Activated B cell treated with CpG ODN at 0.5 μM for 24 hours (primary cell): ENCODE results near the gene PLA2R1. TPM values are rescaled to one million over a fixed set of nuclear protein-coding genes. Genes with fewer than 3 reads are reported as not detected.
"Not testable (repeated sequence)": the region's sequence is repeated elsewhere in the genome, so short reads cannot be mapped to it uniquely, and the experiment has no call there.

Experiments
- ATAC-seq: fragments of 200-7000 bp; cut with Tn5 transposase; one replicate; pipeline ENCODE4 v1.10.0; 2021; ENCODE audit warnings: low read depth, mild to moderate bottlenecking, moderate library complexity
- CTCF ChIA-PET: fragments of 350-600 bp; sonication (Branson Sonifier 250); formaldehyde crosslinking; loops from one replicate; lab custom pipeline; 2021; ENCODE audit warnings: antibody characterized with exemption; lab: Charles Lee
- POLR2A ChIA-PET: fragments of 350-600 bp; sonication (Branson Sonifier 250); formaldehyde crosslinking; loops from one replicate; lab custom pipeline; 2021; ENCODE audit warnings: antibody characterized with exemption; lab: Charles Lee
- DNase-seq: peaks from one replicate; pipeline ENCODE4 v3.0.0; 2022
- H3K27ac Mint-ChIP-seq: one replicate; pipeline ENCODE4 v1.8.0; 2020; ENCODE audit warnings: mixed read lengths
- H3K27me3 Mint-ChIP-seq: one replicate; pipeline ENCODE4 v1.8.0; 2021; ENCODE audit warnings: mixed read lengths
- H3K36me3 Mint-ChIP-seq: one replicate; pipeline ENCODE4 v1.8.0; 2021; ENCODE audit warnings: low read depth, mixed read lengths
- H3K4me1 Mint-ChIP-seq: one replicate; pipeline ENCODE4 v1.8.0; 2021; ENCODE audit warnings: mixed read lengths
- H3K4me3 Mint-ChIP-seq: one replicate; pipeline ENCODE4 v1.8.0; 2020; ENCODE audit warnings: mild to moderate bottlenecking, mixed read lengths
- H3K9me3 Mint-ChIP-seq: one replicate; pipeline ENCODE4 v1.8.0; 2020; ENCODE audit warnings: mixed read lengths
- CTCF ChIP-seq: fragments of 200-600 bp; IDR thresholded peaks from one replicate; pipeline ENCODE4 v1.8.0; 2022; ENCODE audit warnings: antibody characterized with exemption, mild to moderate bottlenecking
- intact Hi-C: fragments of 100-400 bp; cut with micrococcal nuclease; formaldehyde crosslinking; loops from one replicate; pipeline ENCODE4 v1.15.1; 2024
- total RNA-seq: library from RNA; stranded (reverse); gene quantifications from 2 replicates; pipeline ENCODE4 v1.2.3, GENCODE V29; 2022

Gene PLA2R1
- total RNA-seq, 1 donor from 2014 or later: not detected

- no peaks in the 10 kb centered on the region for H3K9me3 Mint-ChIP-seq
- CTCF ChIA-PET: no interaction called here
- TF ChIP-seq CTCF: no peak
- H3K36me3 Mint-ChIP-seq: no peaks in the 10 kb centered on the region
- peaks cover 8% of the 10 kb centered on the region for H3K27me3 Mint-ChIP-seq
- no peak overlapping the region for H3K4me3 Mint-ChIP-seq
- intact Hi-C loops: no loop called here
- ATAC-seq (no peak), DNase-seq (no peak)
- no peaks in the 10 kb centered on the region for H3K4me1 Mint-ChIP-seq
- no peak overlapping the region for H3K27ac Mint-ChIP-seq
- POLR2A ChIA-PET: no interaction called here
Observed at GRCh38 chr2:159982270-159982669, 80.1 kb downstream of the PLA2R1 start.

- POLR2A ChIA-PET: no interaction called here
Observed at GRCh38 chr2:159976527-159977160, 85.8 kb downstream of the PLA2R1 start.

GRCh38 chr2:159973325-159973724, 89.1 kb downstream of the PLA2R1 start:
- H3K4me3 Mint-ChIP-seq: no peak overlapping the region
- ATAC-seq (no peak), DNase-seq (no peak)
- H3K9me3 Mint-ChIP-seq: no peaks in the 10 kb centered on the region
- POLR2A ChIA-PET: no interaction called here
- peaks cover 4% of the 10 kb centered on the region for H3K4me1 Mint-ChIP-seq
- CTCF ChIA-PET: interaction anchor here (0.9 kb wide), 1 partner anchor 11 kb away, joined by 3 read pairs; no protein-coding TSS in a partner anchor
- H3K36me3 Mint-ChIP-seq: no peaks in the 10 kb centered on the region
- H3K27ac Mint-ChIP-seq: no peak overlapping the region
- no peak for TF ChIP-seq CTCF
- intact Hi-C loops: no loop called here
- H3K27me3 Mint-ChIP-seq: peaks cover 8% of the 10 kb centered on the region

More at GRCh38 chr2:159976527-159977160, 85.8 kb downstream of the PLA2R1 start:
- no peak for TF ChIP-seq CTCF
- ATAC-seq (no peak), DNase-seq (no peak)
- H3K4me1 Mint-ChIP-seq: peaks cover 2% of the 10 kb centered on the region
- CTCF ChIA-PET: no interaction called here
- H3K27ac Mint-ChIP-seq: no peak overlapping the region
- peaks cover 12% of the 10 kb centered on the region for H3K27me3 Mint-ChIP-seq
- H3K9me3 Mint-ChIP-seq: no peaks in the 10 kb centered on the region
- no peaks in the 10 kb centered on the region for H3K36me3 Mint-ChIP-seq
- no peak overlapping the region for H3K4me3 Mint-ChIP-seq
- intact Hi-C loops: no loop called here

GRCh38 chr2:159971365-159972152, 90.9 kb downstream of the PLA2R1 start:
- Mint-ChIP-seq H3K27me3 (no peaks in the 10 kb centered on the region), H3K36me3 (no peaks in the 10 kb centered on the region), H3K4me1 (peaks cover 4% of the 10 kb centered on the region), H3K9me3 (no peaks in the 10 kb centered on the region), H3K4me3 (no peak overlapping the region), H3K27ac (no peak overlapping the region)
- no peak for TF ChIP-seq CTCF
- ATAC-seq (no peak), DNase-seq (no peak)
- intact Hi-C loops: no loop called here
- ChIA-PET POLR2A (no interaction called here), CTCF (no interaction called here)

- H3K4me3 Mint-ChIP-seq, ATAC-seq, H3K27ac Mint-ChIP-seq, POLR2A ChIA-PET, H3K27me3 Mint-ChIP-seq, H3K4me1 Mint-ChIP-seq, DNase-seq, H3K9me3 Mint-ChIP-seq, intact Hi-C loops, CTCF ChIA-PET, H3K36me3 Mint-ChIP-seq: not testable (repeated sequence)
Observed at GRCh38 chr2:159970548-159970947, 91.9 kb downstream of the PLA2R1 start.
